Measurements from ENCODE around the gene PDE1C. TPM values are rescaled to one million over a fixed set of nuclear protein-coding genes. Genes with fewer than 3 reads are reported as not detected.

PDE1C gene
- total and polyA plus RNA-seq, 2 of the 4 experiments (the other 2 are of a cell fraction): 14.2 to 61.5 TPM

- dilution Hi-C loops (cut with HindIII; ENCODE audit: low sequenced_read_pairs, unreplicated experiment): no loop called here
- Histone ChIP-seq H3K4ac (ENCODE audit: low read depth, low read length) (no peak overlapping the region), H2BK15ac (ENCODE audit: low read depth, low read length) (no peak overlapping the region), H3K9ac (ENCODE audit: low read depth, low read length) (no peak overlapping the region), H3K9me3 (ENCODE audit: control insufficient read depth, insufficient read depth, low read length) (no peaks in the 10 kb centered on the region), H3K36me3 (ENCODE audit: control insufficient read depth, insufficient read depth, low read length) (peaks cover 7% of the 10 kb centered on the region; the same call in 1 of the 2 replicates), H3K14ac (replicated peaks; ENCODE audit: low read depth, low read length) (no peak overlapping the region), H3K56ac (ENCODE audit: extremely low read depth, insufficient read depth, low read length) (no peak overlapping the region), H4K20me1 (ENCODE audit: insufficient read depth, low read length) (no peaks in the 10 kb centered on the region; the same call in 1 of the 2 replicates), H3K4me3 (ENCODE audit: insufficient read depth, low read depth, low read length) (no peak overlapping the region), H4K8ac (ENCODE audit: low read depth in 2 of 2, low read length in 2 of 2) (no peak overlapping the region), H2BK5ac (ENCODE audit: low read depth, low read length, poor library complexity, severe bottlenecking) (no peak overlapping the region), H2AK5ac (ENCODE audit: low read depth, low read length) (no peak overlapping the region), H3K4me2 (ENCODE audit: low read depth, low read length) (no peak overlapping the region), H3K27ac (ENCODE audit: insufficient read depth, low read length) (no peak overlapping the region), H3K4me1 (ENCODE audit: control insufficient read depth, insufficient read depth, low read length) (peaks cover 5% of the 10 kb centered on the region), H2AK9ac (replicated peaks; ENCODE audit: low read depth, low read length, poor library complexity) (no peak overlapping the region), H3K23ac (ENCODE audit: low read depth, low read length) (no peak overlapping the region), H3K9me1 (ENCODE audit: insufficient read depth, low read length) (peaks cover 3% of the 10 kb centered on the region; the same call in 1 of the 2 replicates), H3K27me3 (ENCODE audit: control insufficient read depth, insufficient read depth, low read length) (no peaks in the 10 kb centered on the region), H4K91ac (ENCODE audit: insufficient read depth, low read depth, low read length) (no peak overlapping the region), H2AFZ (replicated peaks; ENCODE audit: low read length, poor library complexity) (no peak overlapping the region), H4K5ac (ENCODE audit: low read depth, low read length) (no peak overlapping the region), H2BK20ac (ENCODE audit: low read depth, low read length) (no peak overlapping the region), H2BK120ac (ENCODE audit: low read depth, low read length) (no peak overlapping the region), H3K79me1 (ENCODE audit: low read depth in 1 of 2, low read length in 2 of 2) (peaks cover 16 to 29% of the 10 kb centered on the region in 2 experiments), H3K18ac (ENCODE audit: low read depth, low read length) (no peak overlapping the region)
- DNase-seq: no peak
- in situ Hi-C loops (cut with MboI; ENCODE audit: low sequenced_read_pairs): no loop called here
- no CpG with 5 or more reads among the region's 3 CpGs for WGBS, 2 experiments (ENCODE audit: extremely low coverage in 2 of 2, insufficient read length in 1 of 2)
- ATAC-seq (ENCODE audit: low read depth): no peak
- TF ChIP-seq MAFK (IDR thresholded peaks at IDR 0.05; ENCODE audit: low read depth, low read length) (no peak), BHLHE40 (IDR thresholded peaks at IDR 0.05; ENCODE audit: low read depth, low read length) (no peak), RAD21 (IDR thresholded peaks at IDR 0.05; ENCODE audit: low read length) (no peak), USF2 (IDR thresholded peaks at IDR 0.05; ENCODE audit: low read depth, low read length) (no peak), CHD1 (IDR thresholded peaks at IDR 0.05; ENCODE audit: low read depth, low read length) (no peak), NFE2L2 (IDR thresholded peaks at IDR 0.05; ENCODE audit: low read depth, low read length) (no peak), SMC3 (IDR thresholded peaks at IDR 0.05; ENCODE audit: low read depth, low read length) (no peak), CTCF (conservative IDR thresholded peaks at IDR 0.05; ENCODE audit: low read depth, low read length) (no peak), ELK1 (IDR thresholded peaks at IDR 0.05; ENCODE audit: borderline replicate concordance, low read depth, low read length) (no peak), MXI1 (IDR thresholded peaks at IDR 0.05; ENCODE audit: borderline replicate concordance, low read depth, low read length) (no peak), CEBPB (IDR thresholded peaks at IDR 0.05; ENCODE audit: low read depth, low read length) (no peak), RCOR1 (IDR thresholded peaks at IDR 0.05; ENCODE audit: insufficient replicate concordance, low read length) (no peak), RFX5 (IDR thresholded peaks at IDR 0.05; ENCODE audit: low read depth, low read length) (no peak), MAZ (IDR thresholded peaks at IDR 0.05; ENCODE audit: borderline replicate concordance, low read depth, low read length) (no peak), FOS (IDR thresholded peaks at IDR 0.05; ENCODE audit: low read depth, low read length) (no peak), POLR2A (IDR thresholded peaks at IDR 0.05; ENCODE audit: low read depth, low read length) (no peak)
- no TSS peak for BruUV-seq (replicated peaks)
- CTCF ChIA-PET: no interaction called here
- POLR2A ChIA-PET (ENCODE audit: unreplicated experiment): no interaction called here
- intact Hi-C loops (cut with micrococcal nuclease): no loop called here
Measured at GRCh38 chr7:32053204-32053603, 17.0 kb downstream of the PDE1C start.

Measured in IMR-90 (cell line).